Measurements from ENCODE around the gene SNAP47. TPM values are rescaled to one million over a fixed set of nuclear protein-coding genes. Genes with fewer than 3 reads are reported as not detected.

The SNAP47 gene
- total RNA-seq, 1 donor from 2014 or later = 32.2 TPM

DNA sequence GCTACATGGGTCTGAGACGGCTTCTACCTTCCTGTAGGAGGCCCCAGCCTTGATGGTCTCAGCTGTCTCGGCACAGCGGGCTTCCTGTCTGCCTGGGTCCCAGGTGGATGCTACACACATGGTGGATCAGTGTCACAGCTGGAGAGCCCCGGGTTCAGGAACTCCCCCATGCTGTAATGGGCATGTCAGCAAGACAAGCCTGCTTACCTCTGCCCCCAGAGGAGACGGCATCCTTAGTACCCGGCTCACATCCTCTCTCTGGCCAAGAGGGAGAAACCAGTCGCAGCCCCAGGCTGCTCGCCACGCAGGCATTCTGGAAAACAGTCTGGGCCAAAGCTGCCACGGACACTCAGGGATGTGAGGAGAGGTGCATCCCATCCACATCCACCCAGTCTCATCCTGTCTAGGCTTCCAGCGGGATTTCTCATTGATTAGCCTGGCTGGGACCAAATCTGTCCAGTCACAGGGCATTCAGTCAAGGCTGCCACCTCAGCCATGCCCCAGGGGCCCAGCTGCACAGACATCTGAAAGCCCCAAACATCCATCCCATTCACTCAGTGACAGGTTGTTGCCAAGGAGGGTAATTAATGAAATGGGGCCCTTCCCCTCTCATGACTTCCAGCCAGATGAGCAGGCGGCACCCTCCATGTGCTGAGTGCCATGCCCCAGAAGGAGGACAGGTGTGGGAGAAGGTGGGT is 10.5 kb downstream of the SNAP47 start:
- no peak overlapping the region for H3K4me3 Mint-ChIP-seq (ENCODE audit: unreplicated experiment)
- peaks cover 12% of the 10 kb centered on the region for H3K27me3 Mint-ChIP-seq (ENCODE audit: unreplicated experiment)
- H3K36me3 Mint-ChIP-seq (ENCODE audit: low read depth, unreplicated experiment) = peaks cover 14% of the 10 kb centered on the region
- no peak for DNase-seq (ENCODE audit: low spot score)
- H3K4me1 Mint-ChIP-seq (ENCODE audit: unreplicated experiment) = peaks cover 2% of the 10 kb centered on the region
- no peak overlapping the region for H3K27ac Mint-ChIP-seq (ENCODE audit: unreplicated experiment)
- H3K9me3 Mint-ChIP-seq (ENCODE audit: unreplicated experiment) = no peaks in the 10 kb centered on the region
- TF ChIP-seq, protein P1, sequence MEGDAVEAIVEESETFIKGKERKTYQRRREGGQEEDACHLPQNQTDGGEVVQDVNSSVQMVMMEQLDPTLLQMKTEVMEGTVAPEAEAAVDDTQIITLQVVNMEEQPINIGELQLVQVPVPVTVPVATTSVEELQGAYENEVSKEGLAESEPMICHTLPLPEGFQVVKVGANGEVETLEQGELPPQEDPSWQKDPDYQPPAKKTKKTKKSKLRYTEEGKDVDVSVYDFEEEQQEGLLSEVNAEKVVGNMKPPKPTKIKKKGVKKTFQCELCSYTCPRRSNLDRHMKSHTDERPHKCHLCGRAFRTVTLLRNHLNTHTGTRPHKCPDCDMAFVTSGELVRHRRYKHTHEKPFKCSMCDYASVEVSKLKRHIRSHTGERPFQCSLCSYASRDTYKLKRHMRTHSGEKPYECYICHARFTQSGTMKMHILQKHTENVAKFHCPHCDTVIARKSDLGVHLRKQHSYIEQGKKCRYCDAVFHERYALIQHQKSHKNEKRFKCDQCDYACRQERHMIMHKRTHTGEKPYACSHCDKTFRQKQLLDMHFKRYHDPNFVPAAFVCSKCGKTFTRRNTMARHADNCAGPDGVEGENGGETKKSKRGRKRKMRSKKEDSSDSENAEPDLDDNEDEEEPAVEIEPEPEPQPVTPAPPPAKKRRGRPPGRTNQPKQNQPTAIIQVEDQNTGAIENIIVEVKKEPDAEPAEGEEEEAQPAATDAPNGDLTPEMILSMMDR (IDR thresholded peaks at IDR 0.05; ENCODE audit: unreplicated experiment) = no peak

DNA sequence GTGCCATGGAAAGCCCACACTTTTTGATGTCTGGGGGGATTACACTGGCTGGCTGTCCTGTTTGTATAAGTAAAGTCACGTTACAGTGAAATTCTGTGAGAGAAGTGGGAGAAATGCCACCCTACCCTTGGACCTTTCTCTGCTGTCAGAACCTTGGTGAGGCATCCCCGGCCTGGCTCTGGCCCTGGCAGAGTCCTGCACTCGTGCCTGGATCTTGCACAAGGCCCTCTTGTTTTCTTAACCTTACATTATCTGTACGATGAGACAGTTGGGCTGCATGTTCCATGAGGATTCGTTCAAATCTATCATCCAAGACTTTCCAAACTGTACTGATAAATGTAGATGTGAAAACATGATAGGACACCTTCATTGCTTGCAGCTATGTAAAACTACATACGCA is 11.4 kb downstream of the SNAP47 start:
- Mint-ChIP-seq H3K27me3 (ENCODE audit: unreplicated experiment) (peaks cover 10% of the 10 kb centered on the region), H3K36me3 (ENCODE audit: low read depth, unreplicated experiment) (peaks cover 14% of the 10 kb centered on the region), H3K9me3 (ENCODE audit: unreplicated experiment) (no peaks in the 10 kb centered on the region), H3K4me1 (ENCODE audit: unreplicated experiment) (no peaks in the 10 kb centered on the region), H3K4me3 (ENCODE audit: unreplicated experiment) (no peak overlapping the region), H3K27ac (ENCODE audit: unreplicated experiment) (no peak overlapping the region)
- DNase-seq (ENCODE audit: low spot score) = no peak
- TF ChIP-seq, protein P1 (IDR thresholded peaks at IDR 0.05; ENCODE audit: unreplicated experiment) = no peak

DNA sequence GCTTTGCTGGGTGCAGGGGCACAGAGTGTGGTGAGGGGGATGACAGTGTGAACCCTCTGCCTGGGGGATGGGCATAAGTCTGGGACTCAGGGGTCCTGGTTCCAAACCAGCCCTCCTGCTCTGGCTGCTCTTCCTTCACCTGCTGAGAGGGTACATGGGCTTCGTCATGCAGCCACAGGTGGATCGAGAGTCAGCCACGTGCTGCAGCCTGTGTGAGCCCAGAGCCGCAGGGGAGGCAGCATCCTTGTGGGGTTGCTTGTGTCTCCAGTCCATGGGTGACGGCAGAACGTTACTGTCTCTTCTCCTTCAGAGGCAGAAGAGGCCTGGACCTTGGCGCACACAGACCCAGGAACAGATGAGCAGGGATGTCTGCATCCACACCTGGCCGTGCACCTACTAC is 12.1 kb downstream of the SNAP47 start:
- Mint-ChIP-seq H3K27ac (ENCODE audit: unreplicated experiment) (no peak overlapping the region), H3K4me3 (ENCODE audit: unreplicated experiment) (no peak overlapping the region), H3K9me3 (ENCODE audit: unreplicated experiment) (no peaks in the 10 kb centered on the region), H3K4me1 (ENCODE audit: unreplicated experiment) (no peaks in the 10 kb centered on the region), H3K36me3 (ENCODE audit: low read depth, unreplicated experiment) (peaks cover 14% of the 10 kb centered on the region), H3K27me3 (ENCODE audit: unreplicated experiment) (peaks cover 9% of the 10 kb centered on the region)
- no peak for DNase-seq (ENCODE audit: low spot score)
- TF ChIP-seq, protein P1 (IDR thresholded peaks at IDR 0.05; ENCODE audit: unreplicated experiment) = no peak

DNA sequence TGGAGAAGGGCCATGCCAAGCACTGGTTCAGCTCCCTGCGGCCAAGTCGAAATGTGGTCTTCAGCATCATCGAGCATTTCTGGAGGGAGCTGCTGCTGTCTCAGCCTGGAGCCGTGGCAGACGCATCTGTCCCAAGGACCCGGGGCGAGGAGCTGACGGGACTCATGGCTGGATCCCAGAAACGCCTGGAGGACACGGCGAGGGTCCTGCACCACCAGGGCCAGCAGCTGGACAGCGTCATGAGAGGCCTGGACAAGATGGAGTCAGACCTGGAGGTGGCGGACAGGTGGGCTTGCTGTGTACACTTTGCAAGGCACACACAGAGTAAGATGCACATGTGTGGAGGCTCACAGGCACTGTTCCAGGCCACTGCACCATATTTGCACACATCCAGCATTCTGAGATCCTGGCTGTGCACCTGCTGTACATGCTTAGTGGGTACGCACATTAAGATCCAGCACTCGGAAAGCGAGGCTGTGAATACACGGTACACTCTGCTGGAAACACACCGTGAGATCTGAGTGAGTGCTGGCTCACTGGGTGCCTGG is 12.8 kb downstream of the SNAP47 start:
- Mint-ChIP-seq H3K36me3 (ENCODE audit: low read depth, unreplicated experiment) (peaks cover 14% of the 10 kb centered on the region), H3K4me3 (ENCODE audit: unreplicated experiment) (no peak overlapping the region), H3K27ac (ENCODE audit: unreplicated experiment) (no peak overlapping the region), H3K4me1 (ENCODE audit: unreplicated experiment) (no peaks in the 10 kb centered on the region), H3K9me3 (ENCODE audit: unreplicated experiment) (no peaks in the 10 kb centered on the region), H3K27me3 (ENCODE audit: unreplicated experiment) (peaks cover 10% of the 10 kb centered on the region)
- no peak for DNase-seq (ENCODE audit: low spot score)
- TF ChIP-seq, protein P1 (IDR thresholded peaks at IDR 0.05; ENCODE audit: unreplicated experiment) = no peak

DNA sequence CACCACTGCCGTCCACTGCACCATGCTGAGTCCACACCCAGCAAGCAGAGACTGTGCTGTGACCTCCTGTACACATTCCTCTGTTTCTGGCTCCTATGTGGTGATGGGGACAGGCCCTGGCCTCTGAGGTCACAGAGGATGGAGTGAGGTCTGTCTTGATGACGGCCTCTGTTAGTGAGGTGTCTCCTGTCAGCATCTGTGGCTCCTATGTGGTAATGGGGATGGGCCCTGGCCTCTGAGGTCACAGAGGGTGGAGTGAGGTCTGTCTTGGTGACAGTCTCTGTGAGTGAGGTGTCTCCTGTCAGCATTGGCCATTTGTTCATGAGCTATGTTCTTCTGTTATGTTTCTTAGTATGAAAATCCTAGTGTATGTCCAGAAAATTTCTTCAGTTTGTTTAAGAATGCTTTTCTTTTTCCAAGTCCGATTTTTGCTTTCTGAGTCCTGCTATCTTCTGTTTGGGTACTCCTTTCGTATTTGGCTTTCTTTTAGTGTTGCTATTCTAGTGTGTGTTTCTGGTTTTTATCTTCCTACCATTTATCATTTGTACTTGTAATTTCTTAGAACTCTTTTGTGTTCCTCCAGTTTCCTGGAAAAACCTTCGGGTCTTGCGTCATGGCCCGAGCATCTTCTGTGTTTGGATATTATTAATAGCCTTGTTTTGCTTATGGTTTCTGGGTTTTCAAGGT is 13.4 kb downstream of the SNAP47 start:
- no peaks in the 10 kb centered on the region for H3K4me1 Mint-ChIP-seq (ENCODE audit: unreplicated experiment)
- TF ChIP-seq, protein P1 (IDR thresholded peaks at IDR 0.05; ENCODE audit: unreplicated experiment) = no peak
- H3K4me3 Mint-ChIP-seq (ENCODE audit: unreplicated experiment) = no peak overlapping the region
- H3K9me3 Mint-ChIP-seq (ENCODE audit: unreplicated experiment) = no peaks in the 10 kb centered on the region
- no peak overlapping the region for H3K27ac Mint-ChIP-seq (ENCODE audit: unreplicated experiment)
- no peak for DNase-seq (ENCODE audit: low spot score)
- H3K36me3 Mint-ChIP-seq (ENCODE audit: low read depth, unreplicated experiment) = peaks cover 14% of the 10 kb centered on the region
- H3K27me3 Mint-ChIP-seq (ENCODE audit: unreplicated experiment) = peaks cover 10% of the 10 kb centered on the region

All from endothelial cell (in vitro differentiated cells).